GM15510 (cell line): ENCODE measurements around the gene CCDC102B.

Experiments used
- POLR2A ChIP-seq: IDR thresholded peaks from 3 replicates; pipeline ENCODE4 v1.6.1; 2011; ENCODE audit warnings: borderline replicate concordance; ENCODE audit not compliant: insufficient read length; ENCODE audit errors: extremely low read depth

The CCDC102B gene

GRCh38 chr18:68843473-68844089 lies 45.7 kb downstream of the CCDC102B start:
- no peak for TF ChIP-seq POLR2A

- TF ChIP-seq POLR2A, result no peak
Observed at GRCh38 chr18:68847219-68847837, 49.4 kb downstream of the CCDC102B start.

GRCh38 chr18:68848242-68848641 lies 50.4 kb downstream of the CCDC102B start:
- no peak for TF ChIP-seq POLR2A

- TF ChIP-seq POLR2A, result no peak
Observed at GRCh38 chr18:68854786-68855391, 57.0 kb downstream of the CCDC102B start.

GRCh38 chr18:68855491-68855890 lies 57.6 kb downstream of the CCDC102B start:
- no peak for TF ChIP-seq POLR2A

- TF ChIP-seq POLR2A, result no peak
Observed at GRCh38 chr18:68861365-68861764, 63.5 kb downstream of the CCDC102B start.

GRCh38 chr18:68865021-68865420 lies 67.1 kb downstream of the CCDC102B start:
- TF ChIP-seq POLR2A, result no peak

GRCh38 chr18:68865503-68865902 lies 67.6 kb downstream of the CCDC102B start:
- no peak for TF ChIP-seq POLR2A

- TF ChIP-seq POLR2A, result no peak
Observed at GRCh38 chr18:68873003-68873402, 75.1 kb downstream of the CCDC102B start.

GRCh38 chr18:68874361-68874760 lies 76.5 kb downstream of the CCDC102B start:
- no peak for TF ChIP-seq POLR2A

- TF ChIP-seq POLR2A, result no peak
Observed at GRCh38 chr18:68887410-68887809, 89.5 kb downstream of the CCDC102B start.

GRCh38 chr18:68893354-68893753 lies 95.5 kb downstream of the CCDC102B start:
- no peak for TF ChIP-seq POLR2A

- TF ChIP-seq POLR2A, result no peak
Observed at GRCh38 chr18:68897286-68897685, 99.4 kb downstream of the CCDC102B start.

- no peak for TF ChIP-seq POLR2A
Observed at GRCh38 chr18:68909579-68909978, 111.7 kb downstream of the CCDC102B start.

- no peak for TF ChIP-seq POLR2A
Observed at GRCh38 chr18:68915061-68915460, 117.2 kb downstream of the CCDC102B start.

GRCh38 chr18:68916734-68917133 lies 118.9 kb downstream of the CCDC102B start:
- TF ChIP-seq POLR2A, result no peak
